Pulmonary artery endothelial cell (primary cell): ENCODE results near the gene GNG3. TPM values are rescaled to one million over a fixed set of nuclear protein-coding genes. Genes with fewer than 3 reads are reported as not detected.
A peak's percentile ranks its signal among the peaks of the same experiment; 100 is the strongest.
"Not testable (repeated sequence)": the region's sequence is repeated elsewhere in the genome, so short reads cannot be mapped to it uniquely, and the experiment has no call there.

Experiments used
- DNase-seq: peaks from one replicate; pipeline ENCODE4 v3.0.0-alpha.2; 2011; ENCODE audit warnings: low read depth, low spot score
- total RNA-seq: library from RNA; depleted of rRNA; stranded (reverse); fragments of >200 nt; gene quantifications from 2 replicates; pipeline ENCODE4 v1.2.3, GENCODE V29; 2014

The GNG3 gene
- total RNA-seq, 1 donor from 2014 or later: not detected

GRCh38 chr11:62687508-62688396 is 19.7 kb upstream of the GNG3 start:
- no peak for DNase-seq

DNA sequence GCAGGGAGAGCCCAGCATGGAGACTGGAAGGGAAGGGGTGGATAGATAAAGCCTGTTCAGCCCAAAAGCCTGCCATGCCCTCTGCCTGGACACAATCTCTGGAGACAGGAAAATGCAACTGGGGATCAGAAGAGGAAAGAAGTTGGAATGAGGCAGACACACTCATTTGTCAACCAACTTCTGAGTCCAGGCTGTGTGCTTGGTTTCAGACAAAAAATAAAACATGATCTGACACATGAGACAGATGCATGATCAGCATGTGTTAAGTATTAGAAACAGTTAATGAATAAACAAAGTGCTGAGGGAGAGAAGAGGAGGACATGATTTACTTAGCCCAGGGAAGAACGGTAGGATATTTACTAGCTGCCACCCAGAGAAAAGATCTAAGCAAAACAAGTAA is 19.0 kb upstream of the GNG3 start:
- no peak for DNase-seq

GRCh38 chr11:62689421-62690183 is 17.9 kb upstream of the GNG3 start, which contains the start of gene LRRN4CL:
Gene LRRN4CL, minus strand, starts transcription at chr11:62689530. Its CDS starts 1,022 bp downstream, at chr11:62688508.
- DNase-seq: no peak

- DNase-seq: not testable (repeated sequence)
Observed at GRCh38 chr11:62693624-62694023, 13.9 kb upstream of the GNG3 start.

- DNase-seq: peak; percentile 59
Observed at GRCh38 chr11:62694455-62695167, 12.9 kb upstream of the GNG3 start.

- no peak for DNase-seq
Observed at GRCh38 chr11:62702246-62702645, 5.2 kb upstream of the GNG3 start.

- DNase-seq: not testable (repeated sequence)
Observed at GRCh38 chr11:62703921-62704320, 3.6 kb upstream of the GNG3 start.

GRCh38 chr11:62705413-62705812 is 2.1 kb upstream of the GNG3 start:
- no peak for DNase-seq

DNA sequence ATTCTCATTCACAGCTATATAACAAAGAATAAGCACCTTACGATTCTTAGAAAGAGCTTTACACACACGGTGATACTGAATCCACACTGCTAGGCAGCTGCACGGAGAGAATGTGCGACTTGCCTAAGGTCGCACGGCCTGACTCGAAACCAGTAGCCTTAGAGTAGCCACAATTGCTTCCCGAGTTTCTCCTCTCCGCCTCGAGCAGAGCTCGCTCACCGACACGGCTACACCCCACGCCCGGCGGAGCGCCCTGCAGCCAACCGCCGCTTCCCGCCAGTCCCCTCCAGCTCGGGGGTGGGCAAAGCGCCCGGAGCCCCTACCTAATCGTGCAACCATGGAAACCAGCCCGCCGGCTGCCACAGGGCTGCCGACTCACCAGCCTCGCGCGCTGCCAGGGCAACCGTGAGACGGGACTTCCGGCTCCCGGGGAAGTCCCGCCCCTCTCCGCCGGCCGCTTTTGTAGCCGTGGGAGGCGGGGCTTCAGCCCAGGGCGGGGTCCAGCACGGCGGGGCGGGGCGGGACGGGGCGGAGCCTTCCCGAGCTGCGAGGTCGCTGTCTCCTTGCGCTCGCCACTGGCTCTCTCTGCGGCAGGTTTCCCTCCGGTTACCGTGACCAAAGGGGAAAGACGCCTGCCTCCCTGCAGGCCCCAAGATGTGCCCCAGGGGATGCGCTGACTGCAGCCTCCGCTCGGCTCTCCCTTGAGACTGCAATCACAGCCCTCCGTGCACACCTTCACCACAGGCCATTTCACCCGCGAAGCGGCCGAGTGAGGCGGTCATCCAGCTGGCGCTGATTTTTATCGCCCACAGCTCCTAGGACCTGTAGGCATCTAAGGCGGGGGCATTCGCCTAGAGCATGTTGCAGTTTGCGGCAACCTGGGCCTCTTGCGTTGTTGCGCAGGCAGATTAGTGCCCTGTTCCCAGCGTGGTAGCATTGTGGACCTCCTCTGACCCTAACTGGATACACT is 1.3 kb upstream of the GNG3 start:
- peak; percentile 74 for DNase-seq

DNA sequence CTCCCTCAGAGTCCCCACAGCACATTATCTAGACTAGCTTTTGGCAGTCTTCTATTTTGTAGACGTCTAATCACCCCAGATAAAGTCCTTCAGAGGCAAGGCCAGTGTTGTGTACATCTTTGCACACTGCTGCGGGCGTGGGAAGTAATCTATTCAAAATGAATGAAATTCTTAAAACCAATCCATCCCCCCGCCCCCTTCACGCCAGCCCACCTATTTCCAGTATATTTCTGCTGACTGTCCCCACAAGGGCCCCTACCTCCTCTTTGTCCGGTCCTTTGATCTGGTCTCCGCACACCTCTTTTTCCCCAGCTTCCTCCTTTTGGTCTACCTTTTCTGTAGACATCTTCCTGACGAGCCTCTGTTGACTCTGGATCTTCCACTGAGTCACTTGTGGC is 627 bp upstream of the GNG3 start:
- no peak for DNase-seq

- no peak for DNase-seq
Observed at GRCh38 chr11:62708392-62708791, 916 bp downstream of the GNG3 start.

GRCh38 chr11:62708793-62709192 is 1.3 kb downstream of the GNG3 start:
- DNase-seq: no peak

DNA sequence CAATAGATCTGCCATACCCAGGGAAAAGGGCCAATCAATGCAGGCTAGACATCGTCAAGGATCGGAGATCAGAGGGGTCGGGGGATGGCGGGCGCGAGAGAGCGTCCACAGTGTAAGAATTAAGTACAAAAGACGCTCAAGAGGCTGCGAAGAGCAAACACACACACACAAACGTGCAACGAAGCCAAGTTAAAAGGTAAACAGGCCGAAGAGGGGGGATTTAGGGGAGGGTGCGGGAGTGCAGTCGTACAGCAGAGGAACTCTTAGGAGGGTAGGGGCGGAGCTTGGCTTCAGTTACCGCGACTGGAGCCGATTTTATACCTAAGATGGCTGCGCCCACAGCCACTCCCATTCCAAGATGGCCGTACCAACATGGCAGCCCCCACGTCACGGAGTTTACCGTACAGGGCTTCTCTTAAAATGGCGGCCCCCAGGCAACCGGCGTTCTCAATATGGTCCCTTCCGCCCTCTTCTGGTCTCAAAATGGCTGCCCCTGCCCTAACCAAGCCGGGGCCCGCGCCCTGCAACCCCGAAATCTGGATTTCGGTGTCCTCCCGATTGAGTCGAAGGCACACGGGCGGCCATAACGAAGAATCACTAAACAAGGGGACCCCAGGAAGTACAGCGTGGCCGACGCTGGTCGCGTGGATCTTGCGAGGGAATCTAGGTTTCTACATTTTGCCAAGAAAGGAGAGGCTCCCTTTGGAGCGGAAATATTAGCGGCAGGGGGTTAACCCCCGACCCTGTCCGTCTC is 1.9 kb downstream of the GNG3 start:
- peak; percentile 92 for DNase-seq

- DNase-seq: no peak
Observed at GRCh38 chr11:62710001-62710345, 2.5 kb downstream of the GNG3 start.

GRCh38 chr11:62712276-62712812 is 4.9 kb downstream of the GNG3 start:
- no peak for DNase-seq

- DNase-seq: no peak
Observed at GRCh38 chr11:62712861-62713260, 5.4 kb downstream of the GNG3 start.

- DNase-seq: no peak
Observed at GRCh38 chr11:62713343-62713742, 5.9 kb downstream of the GNG3 start.

GRCh38 chr11:62715150-62716130 is 8.0 kb downstream of the GNG3 start:
- DNase-seq: no peak
